Gastrocnemius medialis (tissue), 4 donors: ENCODE measurements around the gene PCCA.

Source experiments
- POLR2A ChIP-seq, 2 donors: fragments of 450-650 bp; IDR thresholded peaks; one replicate each; pipeline ENCODE4 v1.6.1; 2017; ENCODE audit warnings: antibody characterized with exemption in 2 of 2, mild to moderate bottlenecking in 2 of 2, moderate library complexity in 2 of 2
- TF ChIP-seq, protein P1 (sequence below), 5 experiments: fragments of 450-650 bp in 3 of 5; fragments of 200-600 bp in 2 of 5; sonication (generic) in 2 of 5; IDR thresholded peaks in 4 of 5; conservative IDR thresholded peaks in 1 of 5; 1 replicate in 4 of 5; 2 replicates in 1 of 5; pipeline ENCODE4 v1.5.1; 2016 to 2019; ENCODE audit warnings: antibody characterized with exemption in 5 of 5, mild to moderate bottlenecking in 3 of 5, moderate library complexity in 3 of 5

DNA sequence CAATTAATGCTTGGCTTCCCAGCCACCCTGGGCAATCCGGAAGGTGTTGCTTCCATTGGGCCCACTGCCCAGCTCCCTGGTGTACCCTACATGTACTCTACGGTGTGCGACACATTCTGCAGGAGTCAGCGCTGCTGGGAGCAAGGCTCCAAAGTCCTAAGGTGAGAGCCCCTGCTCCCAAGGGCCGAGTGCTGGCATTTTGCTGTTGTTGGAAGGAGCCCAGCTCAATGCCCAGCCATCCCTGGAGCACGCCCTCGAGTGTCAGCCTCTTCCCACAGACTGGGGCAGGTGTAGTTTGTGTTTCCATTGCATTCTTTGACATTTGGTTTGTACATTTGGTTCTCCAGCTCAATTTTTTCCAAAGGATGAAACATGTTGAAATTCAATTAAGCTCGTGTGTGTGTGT is 435.1 kb downstream of the PCCA start:
- TF ChIP-seq, protein P1, sequence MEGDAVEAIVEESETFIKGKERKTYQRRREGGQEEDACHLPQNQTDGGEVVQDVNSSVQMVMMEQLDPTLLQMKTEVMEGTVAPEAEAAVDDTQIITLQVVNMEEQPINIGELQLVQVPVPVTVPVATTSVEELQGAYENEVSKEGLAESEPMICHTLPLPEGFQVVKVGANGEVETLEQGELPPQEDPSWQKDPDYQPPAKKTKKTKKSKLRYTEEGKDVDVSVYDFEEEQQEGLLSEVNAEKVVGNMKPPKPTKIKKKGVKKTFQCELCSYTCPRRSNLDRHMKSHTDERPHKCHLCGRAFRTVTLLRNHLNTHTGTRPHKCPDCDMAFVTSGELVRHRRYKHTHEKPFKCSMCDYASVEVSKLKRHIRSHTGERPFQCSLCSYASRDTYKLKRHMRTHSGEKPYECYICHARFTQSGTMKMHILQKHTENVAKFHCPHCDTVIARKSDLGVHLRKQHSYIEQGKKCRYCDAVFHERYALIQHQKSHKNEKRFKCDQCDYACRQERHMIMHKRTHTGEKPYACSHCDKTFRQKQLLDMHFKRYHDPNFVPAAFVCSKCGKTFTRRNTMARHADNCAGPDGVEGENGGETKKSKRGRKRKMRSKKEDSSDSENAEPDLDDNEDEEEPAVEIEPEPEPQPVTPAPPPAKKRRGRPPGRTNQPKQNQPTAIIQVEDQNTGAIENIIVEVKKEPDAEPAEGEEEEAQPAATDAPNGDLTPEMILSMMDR (IDR thresholded peaks at IDR 0.05 in 4 of 5, conservative IDR thresholded peaks at IDR 0.05 in 1 of 5), result no peak
- TF ChIP-seq POLR2A (IDR thresholded peaks at IDR 0.05), result no peak
